Activated gamma-delta T cell treated with anti-CD3 and anti-CD28 coated beads, Interleukin-2, amount 50 U/mL, for 16 hours (primary cell): Measurements from ENCODE around the gene TMEM143.
"Not testable (repeated sequence)": the region's sequence is repeated elsewhere in the genome, so short reads cannot be mapped to it uniquely, and the experiment has no call there.

Experiments used
- DNase-seq: peaks from one replicate; pipeline ENCODE4 v3.0.0-alpha.2; 2020; ENCODE audit warnings: low read depth

Gene TMEM143

DNA sequence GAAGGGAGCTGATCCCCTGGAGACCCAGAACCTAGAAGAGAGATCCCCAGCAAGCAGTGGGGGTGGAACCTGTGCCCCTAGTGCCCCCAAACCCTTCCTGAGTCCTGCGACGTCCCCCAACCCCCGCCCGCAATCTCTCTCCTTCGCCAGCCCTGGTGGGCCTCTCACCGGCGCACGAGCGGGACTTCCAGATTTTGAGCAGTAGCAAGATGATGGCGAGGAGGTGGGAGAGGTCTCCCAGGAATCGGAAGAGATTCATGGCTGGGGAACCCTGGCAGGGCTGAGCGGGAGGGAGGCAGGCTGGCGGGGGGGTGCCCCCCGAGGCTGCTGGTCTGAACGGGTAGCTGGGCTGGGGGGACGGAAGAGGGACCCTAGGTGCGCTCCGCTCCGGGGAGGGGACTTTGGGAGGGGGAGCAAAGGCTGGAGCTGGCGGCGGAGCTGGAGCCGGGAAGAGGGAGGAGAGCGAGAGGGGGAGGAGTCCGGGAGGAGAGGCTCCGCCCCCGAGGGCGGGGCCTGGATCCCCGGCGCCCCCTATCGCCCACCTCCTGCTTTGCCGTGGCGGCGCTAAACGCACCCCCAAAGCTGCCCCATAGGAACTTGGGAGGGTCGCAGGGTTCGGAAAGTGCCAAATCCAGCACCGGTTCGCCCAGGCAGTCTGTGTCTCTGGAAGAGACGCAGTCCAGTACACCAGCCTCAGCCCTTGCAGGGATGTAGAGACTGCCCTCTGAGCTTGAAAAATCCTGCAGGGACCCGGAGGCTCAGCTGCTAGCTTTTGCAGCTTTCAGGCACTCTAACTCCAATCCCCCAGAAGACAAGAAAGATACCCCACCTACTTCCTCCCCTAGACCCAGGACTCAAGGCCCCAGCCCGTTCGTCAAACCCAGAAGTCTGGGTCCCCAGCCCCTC is 27.6 kb upstream of the TMEM143 start, which contains the start of gene KDELR1:
TSS of gene KDELR1 (minus strand) at position 452 of the 906 bp plus-strand sequence. CDS start at position 259, 193 bp downstream.
- peak; percentile 63 for DNase-seq

DNA sequence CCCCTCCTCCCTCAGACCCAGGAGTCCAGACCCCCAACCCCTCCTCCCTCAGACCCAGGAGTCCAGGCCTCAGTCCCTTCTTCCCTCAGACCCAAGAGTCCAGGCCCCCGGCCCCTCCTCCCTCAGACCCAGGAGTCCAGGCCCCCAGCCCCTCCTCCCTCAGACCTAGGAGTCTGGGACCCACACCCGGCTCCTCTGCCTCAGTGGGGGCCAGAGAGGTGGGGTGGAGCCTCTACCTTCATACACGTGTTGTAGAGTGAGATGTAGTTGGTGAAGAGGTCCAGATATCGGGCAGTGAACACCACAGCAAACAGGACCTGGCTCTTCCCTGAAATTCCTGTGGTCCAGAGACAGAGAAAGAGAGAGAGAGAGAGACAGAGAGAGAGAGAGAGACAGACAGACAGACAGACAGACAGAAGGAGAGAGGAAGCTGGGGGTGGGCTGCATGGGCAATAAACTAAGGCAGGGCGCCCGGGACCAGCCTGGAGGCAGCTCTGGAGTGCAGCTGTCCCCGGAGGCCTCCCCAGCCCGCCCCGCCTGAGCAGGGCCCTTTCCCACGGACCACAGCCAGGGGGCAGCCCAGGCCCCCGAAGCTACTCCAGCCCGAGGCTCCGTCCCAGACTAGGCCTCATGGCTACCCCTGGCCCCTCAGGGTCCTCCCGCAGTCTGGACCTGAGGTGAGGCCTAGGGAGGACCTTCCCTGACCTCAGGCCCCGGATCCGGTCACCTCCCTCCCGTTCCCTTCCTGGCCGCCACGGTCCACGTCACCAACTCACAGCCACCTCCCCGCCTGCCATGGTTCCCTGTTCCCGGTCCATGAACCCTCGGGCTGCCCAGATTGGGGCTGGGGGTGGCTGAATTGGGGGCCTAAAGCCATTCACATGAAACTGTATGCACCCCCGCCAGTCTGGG is 26.7 kb upstream of the TMEM143 start:
- peak; percentile 41 for DNase-seq

DNA sequence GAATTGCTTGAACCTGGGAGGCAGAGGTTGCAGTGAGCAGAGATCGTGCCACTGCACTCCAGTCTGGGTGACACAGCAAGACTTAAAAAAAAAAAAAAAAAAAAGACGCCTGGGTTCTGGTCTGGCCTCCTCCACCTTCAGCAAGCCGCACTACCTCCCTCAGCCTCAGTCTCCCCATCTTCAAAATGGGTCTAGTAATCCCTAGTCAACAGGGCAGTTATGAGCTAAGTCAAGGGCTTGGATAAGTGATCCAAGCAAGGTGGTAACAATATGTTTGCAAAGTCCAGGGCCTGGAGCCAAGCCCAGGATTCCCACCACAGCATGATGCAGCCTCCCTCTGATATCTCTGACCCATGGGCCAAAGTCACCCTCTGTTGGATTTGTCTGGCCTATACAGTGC is 23.2 kb upstream of the TMEM143 start:
- no peak for DNase-seq

DNA sequence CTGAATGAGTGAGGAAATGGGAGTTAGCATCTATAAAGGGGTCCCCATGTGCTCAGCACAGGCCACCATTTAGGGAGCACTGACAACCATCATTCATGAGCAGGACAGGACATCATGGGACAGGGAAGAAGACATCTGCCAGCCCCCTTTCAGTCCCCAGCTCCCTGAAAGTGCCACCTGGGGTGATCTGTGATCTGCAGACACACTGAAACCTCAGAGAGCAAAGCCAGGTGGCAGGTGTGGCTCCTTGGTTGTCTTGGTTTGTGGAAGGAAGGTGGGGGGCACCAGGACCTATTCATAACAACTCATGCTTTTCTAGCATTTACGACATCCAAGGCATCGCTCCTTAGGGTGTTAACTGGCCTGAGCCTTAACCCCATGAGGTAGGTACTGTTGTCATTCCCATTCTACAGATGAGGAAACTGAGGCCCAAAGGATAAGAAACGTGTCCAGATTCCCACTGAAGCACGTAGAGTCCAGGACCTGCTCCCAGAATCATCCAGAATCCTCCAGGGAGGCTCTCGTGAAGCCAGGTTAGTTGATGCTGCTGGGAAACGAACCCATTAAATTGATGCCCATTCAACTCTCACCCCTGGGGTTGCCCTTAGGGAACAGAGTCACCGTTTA is 21.8 kb upstream of the TMEM143 start:
- DNase-seq = no peak

DNA sequence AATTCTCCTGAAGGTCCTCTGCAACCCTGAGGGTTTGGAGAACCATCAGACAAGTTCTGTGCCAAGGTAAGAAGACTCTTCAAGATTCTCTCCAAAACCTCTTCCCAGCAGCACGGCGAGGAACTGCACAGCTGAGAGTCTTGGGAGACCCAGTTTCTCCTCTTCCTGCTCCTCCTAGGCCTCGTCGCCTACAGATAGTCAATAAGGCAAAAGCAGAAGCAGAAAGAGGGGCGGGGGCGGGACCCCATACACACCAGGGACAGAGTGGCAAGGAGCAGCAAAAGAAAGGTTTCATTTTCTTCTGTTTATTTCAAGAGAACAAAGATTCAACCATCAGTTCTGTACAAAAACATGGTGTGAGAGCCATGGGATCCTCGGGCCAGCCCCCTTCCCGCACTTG is 18.5 kb upstream of the TMEM143 start:
- DNase-seq = no peak

DNA sequence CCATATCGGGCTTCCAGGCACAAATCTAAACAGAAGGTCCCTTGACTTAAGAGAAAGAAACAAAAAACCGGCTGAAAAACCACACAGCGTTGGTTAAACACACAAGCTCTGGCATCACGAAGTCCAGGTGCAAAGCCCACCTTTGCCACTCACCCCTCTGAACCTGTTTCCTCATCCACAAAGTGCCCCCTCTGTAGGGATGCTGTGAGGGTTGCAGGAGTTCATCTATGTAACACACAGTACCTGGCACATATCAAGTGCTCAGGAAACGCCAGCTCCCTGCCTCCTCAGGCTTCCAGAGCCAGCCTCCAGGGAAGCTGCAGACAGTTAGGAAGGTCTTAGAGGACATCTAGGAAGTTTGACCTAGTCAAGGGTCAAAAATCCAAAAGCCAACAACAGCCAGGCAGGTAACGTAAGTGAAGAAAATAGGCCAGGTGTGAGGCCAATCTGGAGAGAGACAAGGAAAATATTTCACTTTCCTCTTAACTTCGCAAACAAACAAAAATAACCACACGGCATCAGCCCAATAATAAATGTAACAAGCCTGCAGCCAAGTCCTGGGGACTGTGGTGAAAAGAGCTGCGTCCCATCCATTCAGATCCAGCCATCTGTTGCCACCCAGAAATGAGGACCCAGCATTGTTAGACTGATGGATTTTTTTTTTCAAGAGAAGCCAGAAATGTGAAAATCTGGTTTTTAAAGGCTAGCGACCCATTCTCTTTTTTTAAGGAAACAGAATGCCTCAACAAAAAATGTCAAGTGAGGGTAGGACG is 17.6 kb upstream of the TMEM143 start:
- no peak for DNase-seq

DNA sequence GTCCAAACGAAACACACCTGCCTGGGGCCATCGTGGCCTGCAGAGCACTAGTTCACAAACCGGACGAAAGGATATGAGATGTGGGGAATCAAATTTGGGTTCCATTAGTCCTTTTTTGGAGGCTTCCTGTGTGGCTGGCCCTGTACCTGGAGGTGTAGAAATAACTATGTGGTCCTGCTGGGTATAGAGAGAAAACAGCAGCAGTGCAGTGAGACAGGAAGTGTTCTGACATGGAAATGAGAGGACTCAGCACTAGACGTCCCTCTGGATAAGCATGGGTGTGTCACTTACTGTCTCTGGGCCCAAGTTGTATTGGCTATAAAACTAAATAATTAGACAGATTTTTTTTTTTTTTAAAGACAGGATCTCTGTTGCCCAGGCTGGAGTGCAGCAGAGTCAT is 15.3 kb upstream of the TMEM143 start:
- DNase-seq = no peak

DNA sequence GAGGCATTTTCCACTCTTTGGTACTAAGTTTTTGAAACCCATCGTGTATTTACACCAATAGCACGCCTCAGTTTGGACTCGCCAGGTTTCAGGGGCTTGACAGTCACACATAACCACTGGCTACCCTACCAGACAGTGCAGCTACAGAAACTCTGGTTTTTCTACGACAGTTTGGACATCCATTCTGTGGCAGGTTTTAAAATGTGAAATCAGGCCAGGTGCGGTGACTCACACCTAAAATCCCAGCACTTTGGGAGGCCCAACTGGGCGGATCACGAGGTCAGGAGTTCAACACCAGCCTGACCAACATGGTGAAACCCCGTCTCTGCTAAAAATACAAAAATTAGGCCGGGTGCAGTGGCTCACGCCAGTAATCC is 14.4 kb upstream of the TMEM143 start:
- no peak for DNase-seq

DNA sequence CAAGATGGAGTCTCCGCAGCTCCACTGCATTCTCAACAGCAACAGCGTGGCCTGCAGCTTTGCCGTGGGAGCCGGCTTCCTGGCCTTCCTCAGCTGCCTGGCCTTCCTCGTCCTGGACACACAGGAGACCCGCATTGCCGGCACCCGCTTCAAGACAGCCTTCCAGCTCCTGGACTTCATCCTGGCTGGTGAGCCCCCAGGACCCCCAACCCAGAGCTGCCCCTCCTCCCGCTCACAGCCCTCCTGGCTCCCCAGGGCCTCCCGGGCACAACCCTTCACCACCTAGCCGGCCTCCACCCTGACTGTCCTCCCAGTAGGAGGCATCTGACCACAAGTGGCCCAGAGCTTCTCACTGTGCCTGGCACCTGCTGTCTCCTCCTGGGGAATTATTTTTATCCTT is 9.8 kb upstream of the TMEM143 start:
- no peak for DNase-seq

DNA sequence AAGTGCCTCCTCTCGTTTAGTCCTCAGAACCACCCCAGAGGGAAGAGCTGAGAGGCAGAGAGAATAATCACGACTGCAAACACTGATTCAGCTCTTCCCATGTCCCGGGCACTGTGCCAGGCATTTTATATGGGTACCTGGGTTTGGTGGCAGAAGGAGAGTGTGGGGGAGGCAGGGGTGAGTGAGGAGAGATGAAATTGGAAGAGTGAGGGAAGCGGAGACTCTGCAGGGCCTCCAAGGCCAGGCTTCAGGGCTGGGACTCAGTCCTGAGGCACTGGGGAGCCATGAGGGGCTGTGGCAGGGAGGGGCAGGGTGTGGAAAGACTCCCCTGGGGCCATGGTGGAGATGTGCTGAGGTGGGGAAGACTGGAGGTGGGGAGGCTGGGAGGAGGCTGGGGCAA is 9.2 kb upstream of the TMEM143 start:
- no peak for DNase-seq

DNA sequence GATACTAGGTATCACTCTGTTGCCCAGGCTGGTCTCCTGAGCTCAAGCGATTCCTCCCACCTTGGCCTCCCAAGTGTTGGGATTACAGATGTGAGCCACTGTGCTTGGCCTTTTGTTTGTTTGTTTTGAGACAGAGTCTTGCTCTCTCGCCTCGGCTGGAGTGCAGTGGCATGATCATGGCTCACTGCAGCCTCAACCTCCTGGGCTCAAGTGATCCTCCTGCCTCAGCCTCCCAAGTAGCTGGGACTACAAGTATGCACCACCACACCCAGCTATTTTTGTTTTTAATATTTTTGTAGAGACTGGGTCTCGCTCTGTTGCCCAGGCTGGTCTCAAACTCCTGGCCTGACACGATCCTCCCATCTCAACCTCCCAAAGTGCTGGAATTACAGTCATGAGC is 8.0 kb upstream of the TMEM143 start:
- not testable (repeated sequence) for DNase-seq

DNA sequence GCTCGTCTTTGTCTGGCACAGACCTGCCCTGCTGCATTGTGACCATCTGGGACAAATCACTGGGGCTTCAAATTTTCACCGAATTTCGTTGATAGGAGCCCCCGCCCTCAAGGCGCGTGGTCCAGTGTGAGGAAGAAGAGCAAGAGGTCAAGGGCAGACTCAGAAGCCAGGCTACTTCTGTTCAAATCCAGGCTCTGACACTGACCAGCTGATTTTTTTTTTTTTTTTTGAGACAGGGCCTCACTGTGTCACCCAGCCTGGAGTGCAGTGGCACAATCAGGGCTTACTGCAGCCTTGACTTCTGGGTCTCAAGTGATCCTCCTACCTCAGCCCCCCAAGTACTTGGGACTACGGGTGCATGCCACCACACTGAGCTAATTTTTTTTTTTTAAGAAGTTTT is 7.6 kb upstream of the TMEM143 start:
- DNase-seq = no peak

DNA sequence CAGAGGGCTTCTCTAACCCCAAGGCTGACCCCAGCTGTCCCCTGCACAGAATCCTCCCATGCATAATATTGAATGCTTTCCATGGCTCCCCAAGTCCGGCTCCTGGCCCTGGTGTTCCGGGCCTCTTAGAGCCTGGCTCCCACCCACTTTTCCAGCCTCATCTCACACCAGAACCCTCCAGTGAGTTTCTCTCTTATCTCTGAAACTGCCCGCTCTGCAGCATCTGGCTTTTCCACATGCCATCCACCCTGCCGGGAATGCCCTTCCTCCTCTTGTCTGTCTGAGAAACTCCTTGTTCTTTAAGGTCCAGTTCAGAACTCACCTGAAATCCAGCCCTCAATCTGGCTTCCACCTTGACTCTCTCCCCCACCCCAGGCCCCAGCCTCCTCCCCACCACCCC is 7.2 kb upstream of the TMEM143 start:
- no peak for DNase-seq

DNA sequence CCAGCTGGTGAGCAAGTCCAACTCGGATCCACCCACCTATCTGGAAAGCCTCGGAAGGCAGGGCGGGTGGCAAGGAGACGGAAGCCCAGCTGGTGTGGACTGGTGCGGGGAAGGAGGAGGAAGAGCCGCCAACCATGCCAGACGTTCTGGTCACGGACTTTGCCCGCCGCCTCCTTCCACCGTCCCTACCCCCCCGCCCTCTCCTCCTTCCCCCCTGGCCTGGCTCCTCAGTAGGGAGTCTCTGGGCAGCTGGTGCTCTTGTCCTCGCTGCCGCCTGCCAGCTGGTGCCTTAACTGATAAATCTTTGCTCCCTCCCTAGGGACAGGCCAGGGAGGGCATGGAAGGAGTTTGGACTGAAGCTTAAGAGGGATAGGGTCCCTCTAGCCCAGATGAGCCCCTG is 5.2 kb upstream of the TMEM143 start:
- no peak for DNase-seq

DNA sequence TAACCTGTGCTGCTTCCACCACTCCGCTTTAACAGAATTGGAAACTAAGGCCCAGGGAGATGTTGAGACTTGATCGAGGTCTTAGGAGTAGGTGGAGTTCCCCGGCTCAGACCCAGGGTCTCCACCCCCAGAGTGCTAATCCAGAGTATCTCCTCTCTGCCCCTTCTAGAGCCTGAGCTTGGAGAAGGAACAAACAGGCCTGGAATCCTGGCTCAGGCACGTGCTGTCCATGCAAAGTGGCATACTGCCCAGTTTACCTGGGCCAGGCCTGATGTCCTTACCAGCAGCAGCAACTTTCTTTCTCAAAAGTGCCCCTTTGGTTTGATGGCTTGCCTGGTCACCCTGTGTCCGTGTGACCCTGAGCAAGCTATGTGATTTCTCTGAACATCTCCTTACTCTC is 4.1 kb upstream of the TMEM143 start:
- no peak for DNase-seq

DNA sequence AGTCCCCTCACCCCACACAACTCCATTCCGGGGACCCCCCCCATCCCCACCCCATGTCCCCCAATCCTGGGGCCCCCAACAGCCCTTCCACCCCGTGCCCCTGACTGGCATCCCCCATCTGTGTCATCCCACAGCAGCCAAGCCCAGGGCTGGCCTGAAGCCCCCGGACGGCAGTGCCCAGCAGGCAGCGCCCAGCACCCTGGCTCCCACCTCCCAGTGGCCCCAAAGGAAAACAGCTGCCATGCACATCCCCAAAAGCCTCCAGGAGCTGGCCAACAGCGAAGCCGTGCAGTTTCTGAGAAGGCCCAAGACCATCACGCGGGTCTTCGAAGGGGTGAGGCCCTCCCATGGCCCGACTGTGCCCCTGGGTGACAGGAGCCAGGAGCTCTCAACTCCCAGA is 1.9 kb upstream of the TMEM143 start:
- no peak for DNase-seq

DNA sequence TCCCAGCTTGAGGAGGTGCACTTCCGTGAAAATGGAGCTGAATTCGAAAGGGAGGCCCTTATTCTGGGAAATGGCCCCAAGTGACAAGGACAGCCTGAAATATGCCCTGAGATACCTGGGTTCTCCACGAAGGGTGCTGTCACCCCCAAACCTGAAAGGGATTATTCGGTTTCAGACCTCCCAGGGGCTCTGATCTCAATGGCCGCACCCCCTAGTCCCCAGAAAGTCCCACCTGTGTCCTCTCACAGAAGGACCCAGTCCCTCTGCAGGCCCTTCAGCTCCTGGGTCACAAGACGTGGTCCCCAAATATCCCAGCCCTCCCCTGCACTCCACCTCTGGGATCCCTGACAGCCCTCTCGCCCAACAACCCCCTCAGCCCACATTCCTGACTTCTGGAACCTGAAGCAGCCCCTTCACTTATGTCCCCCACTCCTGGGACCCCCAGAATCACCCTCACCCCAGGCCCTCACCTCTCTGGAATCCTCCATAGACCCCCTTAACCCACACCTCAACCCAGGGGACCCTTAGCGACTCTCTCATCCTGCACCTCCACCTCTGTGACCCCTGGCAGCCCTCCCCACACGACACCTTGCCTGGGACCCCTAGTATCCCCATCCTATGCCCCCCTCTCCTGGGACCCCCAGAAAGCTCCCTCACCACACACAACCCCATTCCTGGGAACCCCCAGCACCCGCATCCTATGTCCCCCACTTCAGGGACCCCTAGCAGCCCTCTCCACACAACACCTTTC is 1.0 kb upstream of the TMEM143 start:
- DNase-seq = no peak

DNA sequence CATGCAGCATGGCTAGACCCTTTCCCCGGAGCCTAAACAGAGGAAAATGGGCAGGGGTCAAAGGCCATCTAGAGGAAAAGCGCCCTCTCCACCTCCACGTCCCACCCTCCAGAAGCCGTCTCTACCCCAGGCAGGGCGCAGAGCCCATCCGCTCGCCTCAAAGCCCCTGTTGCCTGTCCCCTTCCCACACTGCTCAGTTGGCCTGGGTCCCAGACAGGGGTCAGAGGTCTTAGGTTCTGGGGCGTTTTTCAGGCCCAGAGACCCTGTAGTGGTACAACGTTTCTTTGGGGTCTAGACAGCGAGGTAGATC is 285 bp downstream of the TMEM143 start:
- no peak for DNase-seq

DNA sequence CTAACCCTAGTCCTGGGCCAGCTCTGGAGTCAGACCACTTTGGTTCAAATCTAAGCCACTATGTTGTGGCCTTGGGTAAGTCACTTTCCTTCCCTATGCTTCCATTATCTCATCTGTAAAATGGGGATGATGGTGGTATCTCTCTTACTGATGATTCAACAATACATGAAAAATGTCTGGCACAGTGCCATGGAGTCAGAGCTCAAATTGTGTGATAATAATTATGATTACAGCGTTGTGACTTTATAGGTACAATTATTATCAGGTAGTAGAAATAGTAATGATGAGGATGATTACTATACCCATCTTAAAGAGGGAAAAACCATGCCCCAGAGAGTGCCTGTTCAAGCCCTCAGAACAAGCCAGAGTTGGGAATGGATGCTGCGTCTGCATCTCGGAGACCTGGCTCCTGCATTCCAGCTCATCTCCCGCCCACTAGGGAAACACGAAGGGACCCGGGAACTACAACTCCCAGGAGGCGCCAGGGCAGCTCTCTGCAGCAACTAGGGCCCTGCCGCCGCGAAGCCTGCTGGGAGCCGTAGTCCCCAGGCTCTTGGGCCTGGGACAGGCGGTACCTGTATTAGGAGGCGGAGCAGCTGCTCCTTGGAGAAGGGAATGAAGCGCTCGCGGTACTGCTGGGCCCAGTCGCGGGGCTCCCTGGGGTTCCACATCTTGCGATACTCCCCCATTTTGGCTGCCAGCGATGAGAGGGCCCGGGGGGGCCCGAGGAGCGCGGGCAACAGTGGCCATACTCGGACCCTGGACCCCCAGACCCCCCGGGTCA is 832 bp downstream of the TMEM143 start:
- DNase-seq = peak; percentile 77

DNA sequence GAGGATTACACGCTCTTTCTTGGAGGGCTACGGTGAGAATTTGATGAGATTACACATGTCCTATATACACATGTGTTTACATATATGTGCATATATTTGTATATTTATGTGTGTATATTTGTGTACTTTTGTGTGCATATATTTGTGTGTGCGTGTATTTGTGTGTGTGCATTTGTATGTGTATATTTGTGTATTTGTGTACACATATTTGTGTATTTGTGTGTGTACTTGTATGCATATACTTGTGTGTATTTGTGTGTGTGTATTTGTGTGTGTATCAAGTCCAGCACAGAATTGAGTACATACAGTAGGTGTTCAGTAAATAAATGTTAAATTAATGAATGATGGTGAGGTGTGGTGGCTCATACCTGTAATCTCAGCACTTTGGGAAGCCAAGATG is 1.8 kb downstream of the TMEM143 start:
- DNase-seq = no peak
